HG03432 (cell line): ENCODE results near the gene RAI14.

ENCODE experiments used
- ATAC-seq: cut with Tn5 transposase; IDR thresholded peaks from one replicate; pipeline ENCODE4 v1.9.1; 2021; ENCODE audit warnings: mild to moderate bottlenecking, moderate library complexity; ENCODE audit not compliant: unreplicated experiment

Gene RAI14

GRCh38 chr5:34656001-34656699, at the start of gene RAI14:
Gene RAI14 (plus strand): TSS chr5:34656328. CDS start chr5:34686920, 30,592 bp downstream.
- ATAC-seq, result peak; percentile 61

GRCh38 chr5:34608368-34608767, 47.8 kb upstream of the RAI14 start:
- ATAC-seq, result no peak

GRCh38 chr5:34608859-34609648, 47.1 kb upstream of the RAI14 start:
- no peak for ATAC-seq

DNA sequence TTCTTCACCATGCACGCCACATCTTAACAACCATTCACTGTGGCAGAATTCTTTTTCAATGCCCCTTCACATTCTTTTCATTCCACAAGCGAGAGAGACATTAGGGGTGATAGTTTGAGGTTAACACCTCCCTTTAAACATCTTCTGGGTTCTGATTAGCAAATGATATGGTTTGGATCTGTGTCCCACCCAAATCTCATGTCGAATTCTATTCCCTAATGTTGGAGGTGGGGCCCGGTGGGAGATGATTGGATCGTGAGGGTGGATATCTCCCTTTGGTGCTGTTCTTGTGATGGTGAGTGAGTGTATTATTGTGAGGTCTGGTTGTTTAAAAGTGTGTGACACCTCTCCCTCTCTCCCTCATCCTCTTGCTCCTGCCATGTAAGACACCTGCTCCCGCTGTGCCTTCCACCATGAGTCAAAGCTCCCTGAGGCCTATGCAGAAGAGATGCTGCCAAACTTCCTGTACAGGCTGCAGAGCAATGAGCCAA, 46.1 kb upstream of the RAI14 start:
- no peak for ATAC-seq

- ATAC-seq, result no peak
Observed at GRCh38 chr5:34610546-34610945, 45.6 kb upstream of the RAI14 start.

DNA sequence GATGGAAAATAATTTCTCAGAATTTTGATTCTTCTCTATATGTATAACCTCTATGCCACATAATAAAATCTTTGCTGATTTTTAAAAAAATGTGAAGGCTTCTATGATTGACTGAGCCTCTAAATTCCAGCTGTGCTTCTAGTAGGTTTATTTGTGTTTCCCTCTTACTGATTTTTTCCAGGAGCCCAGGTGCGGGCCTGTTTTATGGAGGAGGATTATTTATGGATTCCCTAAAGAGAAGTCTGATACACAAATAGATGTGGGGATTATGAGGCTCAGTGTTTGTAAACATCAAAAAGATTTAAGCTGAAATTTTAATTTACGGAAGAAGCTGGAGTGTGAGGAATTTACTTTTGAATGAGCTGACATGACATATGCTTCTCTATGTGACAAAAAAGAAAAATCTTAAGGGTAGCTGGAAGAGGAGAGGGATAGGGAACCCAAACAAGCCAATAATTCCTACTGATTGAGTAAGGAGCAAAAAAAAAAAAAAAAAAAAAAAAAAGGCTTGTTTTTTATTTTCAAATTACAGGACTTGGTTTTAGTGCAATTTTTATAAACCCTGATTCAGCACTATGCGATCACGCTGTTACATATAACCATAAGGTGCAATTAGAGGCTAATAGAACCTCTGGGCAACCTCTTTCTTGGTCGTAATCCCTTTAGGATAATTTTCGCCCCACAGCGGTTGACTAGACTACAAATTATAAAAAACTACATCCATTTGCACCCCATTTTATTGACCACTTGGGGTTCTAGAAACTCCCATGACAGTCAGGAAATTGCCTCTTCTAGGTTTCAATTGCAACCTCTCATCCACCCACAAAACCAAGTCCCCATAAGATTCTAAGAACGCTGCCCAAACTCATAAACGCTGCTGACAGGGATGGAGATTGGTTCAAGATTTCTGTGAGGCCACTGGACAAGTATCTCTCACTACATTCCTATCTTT, 44.4 kb upstream of the RAI14 start:
- ATAC-seq, result no peak

GRCh38 chr5:34616651-34617050, 39.5 kb upstream of the RAI14 start:
- ATAC-seq, result no peak

DNA sequence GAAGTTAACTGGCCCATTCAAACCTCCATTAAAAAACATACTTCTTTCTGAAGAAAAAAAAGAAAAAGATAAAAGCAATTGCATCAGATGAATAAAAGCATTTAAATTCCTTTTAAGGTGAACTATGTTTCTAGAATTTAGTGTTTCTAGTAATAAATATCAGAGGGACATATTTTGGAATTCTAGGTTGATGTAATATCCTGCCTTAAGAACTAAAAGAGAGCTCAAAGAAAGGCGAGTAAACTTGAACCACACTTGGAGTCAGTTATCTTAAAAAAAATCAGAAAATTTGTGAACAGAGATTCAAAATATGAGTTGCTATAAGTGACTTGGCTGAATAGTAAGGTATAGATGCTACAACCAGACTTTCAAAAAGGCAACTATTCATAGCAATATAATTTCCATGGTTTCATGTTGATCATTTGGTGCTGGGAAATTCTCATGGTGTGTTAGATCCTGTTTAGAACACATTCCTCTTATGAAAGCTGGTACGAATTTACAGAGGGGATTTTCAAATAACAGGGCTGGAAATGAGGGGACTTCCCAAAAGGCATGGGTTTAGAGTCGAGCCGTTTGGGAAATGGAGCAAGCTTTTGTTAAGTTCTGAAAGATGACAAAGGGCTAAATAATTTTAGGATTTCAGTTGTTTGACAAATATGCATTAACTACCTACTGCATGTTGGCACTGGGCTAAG, 37.6 kb upstream of the RAI14 start:
- ATAC-seq, result no peak

GRCh38 chr5:34620185-34620584, 35.9 kb upstream of the RAI14 start:
- no peak for ATAC-seq

DNA sequence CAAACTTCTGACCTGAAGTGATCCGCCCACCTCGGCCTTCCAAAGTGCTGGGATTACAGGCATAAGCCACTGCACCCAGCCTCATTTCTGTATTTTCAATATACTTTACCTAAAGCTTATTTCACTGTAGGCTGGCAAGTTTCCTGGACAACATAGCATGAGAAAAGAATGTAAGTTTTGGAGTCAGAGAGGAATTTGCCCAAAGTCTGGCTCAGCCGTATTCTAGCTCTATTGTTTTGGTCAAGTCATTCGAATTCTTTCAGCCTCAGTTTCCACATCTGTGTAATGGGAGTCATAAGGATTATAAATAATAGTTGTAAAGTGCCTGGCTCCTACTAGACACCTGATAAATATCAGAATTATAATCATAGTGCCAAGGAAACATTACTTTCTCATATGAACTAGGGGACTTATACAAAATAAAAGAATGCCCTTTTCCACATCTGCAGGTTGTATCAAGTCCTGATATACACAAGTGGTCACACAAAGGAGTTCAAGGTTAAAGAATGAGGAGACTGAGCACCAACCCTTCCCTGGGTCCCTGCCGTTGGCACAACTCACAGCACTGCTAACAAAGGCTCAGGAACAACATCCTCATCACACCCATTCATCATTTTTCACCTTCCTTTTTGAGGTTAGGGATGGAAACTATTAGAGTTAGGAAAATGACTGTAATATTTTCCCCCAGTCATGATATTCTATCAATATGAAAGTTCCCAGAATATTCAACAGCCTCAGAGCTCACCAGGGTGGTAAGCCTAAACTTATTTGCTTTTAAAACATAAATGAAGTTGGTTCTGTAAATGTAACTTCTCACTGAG, 34.6 kb upstream of the RAI14 start:
- no peak for ATAC-seq

GRCh38 chr5:34622098-34622400, 34.1 kb upstream of the RAI14 start:
- ATAC-seq, result no peak

GRCh38 chr5:34624691-34625090, 31.4 kb upstream of the RAI14 start:
- no peak for ATAC-seq

GRCh38 chr5:34625246-34625645, 30.9 kb upstream of the RAI14 start:
- no peak for ATAC-seq

GRCh38 chr5:34626036-34626435, 30.1 kb upstream of the RAI14 start:
- no peak for ATAC-seq

GRCh38 chr5:34626751-34627150, 29.4 kb upstream of the RAI14 start:
- no peak for ATAC-seq

DNA sequence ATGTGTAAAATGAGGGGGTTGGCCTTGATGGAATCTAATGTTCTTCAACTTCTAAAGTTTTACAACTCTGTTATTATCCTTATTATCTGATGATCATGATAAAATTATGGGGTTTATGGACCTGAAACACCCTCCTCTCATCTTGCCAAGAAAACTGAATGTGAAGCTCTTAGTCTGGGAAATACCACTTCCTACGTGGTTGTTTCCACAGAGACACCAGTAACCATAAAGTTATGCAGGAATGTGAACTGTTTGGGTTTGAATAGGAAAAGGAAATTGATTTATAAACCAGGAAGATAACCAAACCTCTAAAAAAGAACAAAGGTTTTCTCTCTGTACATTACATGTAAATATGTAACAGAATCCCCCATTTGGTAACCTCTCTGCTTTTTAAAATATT, 28.3 kb upstream of the RAI14 start:
- ATAC-seq, result no peak

DNA sequence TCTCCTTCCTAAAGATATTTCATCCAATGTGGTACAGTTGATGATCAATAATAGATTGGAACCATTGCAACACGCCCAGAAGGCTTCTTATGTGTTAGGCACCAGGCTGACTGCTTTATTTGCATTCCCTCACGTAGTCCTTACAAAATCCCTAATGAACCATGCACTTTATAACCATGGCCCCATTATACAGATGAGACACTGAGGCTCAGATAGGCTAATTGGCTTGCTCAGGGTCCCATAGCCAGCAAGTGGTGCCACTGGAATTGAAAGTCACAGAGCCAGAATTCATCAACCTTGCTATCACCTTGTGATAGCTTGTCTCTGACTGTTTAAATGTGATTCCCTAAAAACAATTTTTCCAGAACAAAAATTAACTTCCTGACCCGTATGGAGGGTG, 27.8 kb upstream of the RAI14 start:
- no peak for ATAC-seq

GRCh38 chr5:34630596-34630995, 25.5 kb upstream of the RAI14 start:
- ATAC-seq, result no peak

DNA sequence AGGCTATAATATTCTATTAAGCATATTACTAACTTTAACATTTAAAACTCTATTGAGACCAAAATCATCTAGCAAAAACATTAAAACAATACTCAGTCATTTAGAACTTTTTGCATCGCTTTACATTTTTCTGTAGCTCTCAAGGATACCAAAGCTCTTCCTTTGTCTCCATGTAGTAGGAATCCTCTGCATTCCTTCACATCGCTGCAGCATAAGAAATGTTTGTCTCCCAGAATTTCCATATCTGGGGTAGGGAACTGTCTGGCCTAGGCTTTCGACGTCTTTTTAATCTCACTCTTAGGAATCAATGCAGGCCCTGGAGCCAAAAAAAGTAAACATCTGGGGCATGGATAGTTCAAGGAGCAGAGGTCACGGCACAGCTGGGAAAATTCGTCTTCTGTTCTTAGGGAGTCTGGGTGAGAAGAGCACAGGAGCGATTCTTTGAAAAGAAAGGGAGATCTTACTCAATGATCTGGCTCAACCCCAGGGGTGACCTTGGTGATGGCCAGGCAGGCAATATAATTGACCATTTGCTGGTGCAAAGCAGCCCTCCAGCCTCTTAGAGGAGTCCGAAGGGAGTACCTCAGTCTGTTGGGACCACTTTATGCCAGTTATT, 23.2 kb upstream of the RAI14 start:
- no peak for ATAC-seq
